ENCODE data around the gene WDR70. TPM values are rescaled to one million over a fixed set of nuclear protein-coding genes. Genes with fewer than 3 reads are reported as not detected.
"Not testable (repeated sequence)": the region's sequence is repeated elsewhere in the genome, so short reads cannot be mapped to it uniquely, and the experiment has no call there.

WDR70 gene
- total RNA-seq, 2 donors from 2014 or later = 18.0 to 25.3 TPM

- DNase-seq (ENCODE audit: low spot score) (no peak), ATAC-seq (ENCODE audit: insufficient number of reproducible peaks, low FRiP score, low read depth) (no peak)
- TF ChIP-seq CTCF (IDR thresholded peaks at IDR 0.05) = no peak
These were observed 58.6 kb downstream of the WDR70 start for GRCh38 chr5:37437711-37438110.

GRCh38 chr5:37445783-37446182 lies 66.7 kb downstream of the WDR70 start:
- not testable (repeated sequence) for DNase-seq (ENCODE audit: low spot score); H3K27me3 ChIP-seq (replicated peaks; ENCODE audit: insufficient read depth); H3K4me1 ChIP-seq (ENCODE audit: control insufficient read depth in 1 of 2, low read depth in 2 of 2); H3K27ac ChIP-seq; H3K9me3 ChIP-seq; H3K4me3 ChIP-seq; ATAC-seq (ENCODE audit: insufficient number of reproducible peaks, low FRiP score, low read depth)
- peaks cover 14% of the 10 kb centered on the region for H3K36me3 ChIP-seq

More at GRCh38 chr5:37437711-37438110, 58.6 kb downstream of the WDR70 start:
- Histone ChIP-seq H3K4me3 (no peak overlapping the region), H3K4me1 (ENCODE audit: control insufficient read depth in 1 of 2, low read depth in 2 of 2) (no peaks in the 10 kb centered on the region), H3K27ac (no peak overlapping the region), H3K36me3 (no peaks in the 10 kb centered on the region), H3K9me3 (no peaks in the 10 kb centered on the region), H3K27me3 (replicated peaks; ENCODE audit: insufficient read depth) (no peaks in the 10 kb centered on the region)

- H3K4me3 ChIP-seq = no peak overlapping the region
- no peak for ATAC-seq (ENCODE audit: insufficient number of reproducible peaks, low FRiP score, low read depth)
- H3K27ac ChIP-seq = no peak overlapping the region
- H3K4me1 ChIP-seq (ENCODE audit: control insufficient read depth in 1 of 2, low read depth in 2 of 2) = no peaks in the 10 kb centered on the region
- H3K27me3 ChIP-seq (replicated peaks; ENCODE audit: insufficient read depth) = no peaks in the 10 kb centered on the region
- no peak for DNase-seq (ENCODE audit: low spot score)
- no peaks in the 10 kb centered on the region for H3K9me3 ChIP-seq
- TF ChIP-seq CTCF (IDR thresholded peaks at IDR 0.05) = no peak
- H3K36me3 ChIP-seq = peaks cover 11% of the 10 kb centered on the region
These were observed 69.8 kb downstream of the WDR70 start for GRCh38 chr5:37448941-37449340.

GRCh38 chr5:37451991-37452390 lies 72.9 kb downstream of the WDR70 start:
- not testable (repeated sequence) for DNase-seq (ENCODE audit: low spot score); ATAC-seq (ENCODE audit: insufficient number of reproducible peaks, low FRiP score, low read depth); H3K4me3 ChIP-seq; H3K27ac ChIP-seq; H3K36me3 ChIP-seq; H3K9me3 ChIP-seq; H3K27me3 ChIP-seq (replicated peaks; ENCODE audit: insufficient read depth); H3K4me1 ChIP-seq (ENCODE audit: control insufficient read depth in 1 of 2, low read depth in 2 of 2)

- not testable (repeated sequence) for H3K36me3 ChIP-seq; H3K27me3 ChIP-seq (replicated peaks; ENCODE audit: insufficient read depth); ATAC-seq (ENCODE audit: insufficient number of reproducible peaks, low FRiP score, low read depth); DNase-seq (ENCODE audit: low spot score); H3K9me3 ChIP-seq; H3K27ac ChIP-seq; H3K4me1 ChIP-seq (ENCODE audit: control insufficient read depth in 1 of 2, low read depth in 2 of 2); H3K4me3 ChIP-seq
These were observed 74.1 kb downstream of the WDR70 start for GRCh38 chr5:37453252-37453651.

GRCh38 chr5:37454402-37455055 lies 75.4 kb downstream of the WDR70 start:
- not testable (repeated sequence) for ATAC-seq (ENCODE audit: insufficient number of reproducible peaks, low FRiP score, low read depth); H3K27me3 ChIP-seq (replicated peaks; ENCODE audit: insufficient read depth); H3K36me3 ChIP-seq; H3K4me1 ChIP-seq (ENCODE audit: control insufficient read depth in 1 of 2, low read depth in 2 of 2); DNase-seq (ENCODE audit: low spot score); H3K4me3 ChIP-seq; H3K27ac ChIP-seq; H3K9me3 ChIP-seq

- H3K27ac ChIP-seq; H3K4me3 ChIP-seq; H3K27me3 ChIP-seq (replicated peaks; ENCODE audit: insufficient read depth); DNase-seq (ENCODE audit: low spot score); H3K36me3 ChIP-seq; ATAC-seq (ENCODE audit: insufficient number of reproducible peaks, low FRiP score, low read depth); H3K4me1 ChIP-seq (ENCODE audit: control insufficient read depth in 1 of 2, low read depth in 2 of 2); H3K9me3 ChIP-seq: not testable (repeated sequence)
These were observed 84.3 kb downstream of the WDR70 start for GRCh38 chr5:37463191-37464051.

- not testable (repeated sequence) for H3K9me3 ChIP-seq; H3K4me3 ChIP-seq; H3K4me1 ChIP-seq (ENCODE audit: control insufficient read depth in 1 of 2, low read depth in 2 of 2); H3K27ac ChIP-seq; H3K36me3 ChIP-seq; H3K27me3 ChIP-seq (replicated peaks; ENCODE audit: insufficient read depth); ATAC-seq (ENCODE audit: insufficient number of reproducible peaks, low FRiP score, low read depth); DNase-seq (ENCODE audit: low spot score)
These were observed 85.5 kb downstream of the WDR70 start for GRCh38 chr5:37464581-37464980.

- ATAC-seq (ENCODE audit: insufficient number of reproducible peaks, low FRiP score, low read depth); DNase-seq (ENCODE audit: low spot score); H3K27me3 ChIP-seq (replicated peaks; ENCODE audit: insufficient read depth); H3K36me3 ChIP-seq; H3K27ac ChIP-seq; H3K4me1 ChIP-seq (ENCODE audit: control insufficient read depth in 1 of 2, low read depth in 2 of 2); H3K4me3 ChIP-seq: not testable (repeated sequence)
- peaks cover 10% of the 10 kb centered on the region for H3K9me3 ChIP-seq
These were observed 90.3 kb downstream of the WDR70 start for GRCh38 chr5:37469383-37469782.

All from thoracic aorta (tissue), 2 donors.